Omental fat pad (tissue), 4 donors: Measurements from ENCODE around the gene OR4C15. TPM values are rescaled to one million over a fixed set of nuclear protein-coding genes. Genes with fewer than 3 reads are reported as not detected.

Experiments
- ATAC-seq: fragments of 150-250 bp; one replicate; pipeline ENCODE4 v1.9.1; 2016; ENCODE audit warnings: mild to moderate bottlenecking, moderate library complexity; ENCODE audit not compliant: low FRiP score
- DNase-seq: peaks from one replicate; pipeline ENCODE4 v3.0.0-alpha.2; 2019; ENCODE audit warnings: low spot score
- CTCF ChIP-seq, 3 donors: fragments of 450-650 bp; IDR thresholded peaks; one replicate each; pipeline ENCODE4 v1.5.1; 2016 to 2017; ENCODE audit warnings: antibody characterized with exemption in 3 of 3, mild to moderate bottlenecking in 3 of 3, moderate library complexity in 2 of 3
- total RNA-seq, 4 donors: library from RNA; depleted of rRNA; stranded (reverse); fragments of >200 nt; gene quantifications; one replicate each; pipeline ENCODE4 v1.1.0, GENCODE V29; 2016

The OR4C15 gene
- total RNA-seq = not detected

GRCh38 chr11:55554169-55554568 lies at the start of gene OR4C15:
Gene OR4C15 (plus strand): TSS chr11:55554469. CDS start chr11:55554469, 0 bp downstream.
- DNase-seq = no peak
- TF ChIP-seq CTCF (IDR thresholded peaks at IDR 0.05) = no peak
- ATAC-seq = no peak

GRCh38 chr11:55571828-55572227 lies 17.6 kb downstream of the OR4C15 start, which contains the start of gene OR4C16:
Gene OR4C16 (plus strand): TSS chr11:55572128. CDS start chr11:55572128, 0 bp downstream.
- TF ChIP-seq CTCF (IDR thresholded peaks at IDR 0.05) = no peak
- DNase-seq = no peak
- no peak for ATAC-seq

- ATAC-seq (no peak), DNase-seq (no peak)
- no peak for TF ChIP-seq CTCF (IDR thresholded peaks at IDR 0.05)
These were observed 18.3 kb downstream of the OR4C15 start for GRCh38 chr11:55572548-55572947.

Other genes starting within 250 kb of the OR4C15 start
- not detected for gene OR4A16, start 211.3 kb upstream of the OR4C15 start, total RNA-seq
- gene OR4A15, start 186.5 kb upstream of the OR4C15 start, total RNA-seq = not detected
- not detected for gene OR4C16, start 17.7 kb downstream of the OR4C15 start, total RNA-seq
- not detected for gene OR4C11, start 53.2 kb downstream of the OR4C15 start, total RNA-seq
- gene OR4P4, start 80.6 kb downstream of the OR4C15 start, total RNA-seq = not detected
- gene OR4S2, start 93.9 kb downstream of the OR4C15 start, total RNA-seq = not detected
- gene OR4C6, start 107.7 kb downstream of the OR4C15 start, total RNA-seq = not detected
- gene OR5D13, start 219.0 kb downstream of the OR4C15 start, total RNA-seq = not detected
- gene OR5D14, start 241.1 kb downstream of the OR4C15 start, total RNA-seq = not detected